NOMO-1 treated with dmso at 0.1 percent for 144 hours (cell line): ENCODE data around the gene PCDHGA3.
"Not testable (repeated sequence)": the region's sequence is repeated elsewhere in the genome, so short reads cannot be mapped to it uniquely, and the experiment has no call there.

Experiments used
- DNase-seq: peaks from one replicate; lab custom pipeline; 2025; ENCODE audit not compliant: unreplicated experiment; lab: John Stamatoyannopoulos, UW

The PCDHGA3 gene

DNA sequence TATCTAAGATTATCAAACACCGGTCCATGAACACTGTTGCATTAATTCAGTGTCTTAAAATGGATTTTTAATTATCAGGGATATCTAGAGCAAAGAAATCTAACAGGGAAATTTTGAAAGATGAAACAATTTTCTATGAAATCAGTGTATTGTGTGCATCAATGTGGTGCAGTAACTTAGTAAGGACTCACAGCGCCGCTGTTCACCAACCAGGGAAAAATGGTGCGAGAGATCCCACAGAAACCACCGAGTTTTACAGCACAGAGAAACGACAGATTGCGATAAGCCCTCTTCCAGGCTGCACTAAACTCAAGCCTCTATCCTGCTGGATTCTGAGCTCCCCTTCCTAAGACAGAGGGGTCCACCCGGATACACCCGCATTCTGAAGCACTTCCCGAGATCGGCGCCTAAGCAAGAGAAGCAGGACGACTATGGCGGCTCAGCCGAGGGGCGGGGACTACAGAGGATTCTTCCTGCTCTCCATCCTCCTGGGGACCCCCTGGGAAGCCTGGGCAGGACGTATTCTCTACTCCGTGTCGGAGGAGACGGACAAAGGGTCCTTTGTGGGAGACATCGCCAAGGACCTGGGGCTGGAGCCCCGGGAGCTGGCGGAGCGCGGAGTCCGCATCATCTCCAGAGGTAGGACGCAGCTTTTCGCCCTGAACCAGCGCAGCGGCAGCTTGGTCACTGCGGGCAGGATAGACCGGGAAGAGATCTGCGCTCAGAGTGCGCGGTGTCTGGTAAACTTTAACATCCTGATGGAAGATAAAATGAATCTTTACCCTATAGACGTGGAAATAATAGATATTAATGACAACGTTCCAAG, 39.1 kb downstream of the PCDHGA3 start, which contains the start of gene PCDHGA7:
TSS of gene PCDHGA7 (plus strand) at position 274 of the 826 bp plus-strand sequence. CDS start at position 432, 158 bp downstream.
- no peak for DNase-seq

DNA sequence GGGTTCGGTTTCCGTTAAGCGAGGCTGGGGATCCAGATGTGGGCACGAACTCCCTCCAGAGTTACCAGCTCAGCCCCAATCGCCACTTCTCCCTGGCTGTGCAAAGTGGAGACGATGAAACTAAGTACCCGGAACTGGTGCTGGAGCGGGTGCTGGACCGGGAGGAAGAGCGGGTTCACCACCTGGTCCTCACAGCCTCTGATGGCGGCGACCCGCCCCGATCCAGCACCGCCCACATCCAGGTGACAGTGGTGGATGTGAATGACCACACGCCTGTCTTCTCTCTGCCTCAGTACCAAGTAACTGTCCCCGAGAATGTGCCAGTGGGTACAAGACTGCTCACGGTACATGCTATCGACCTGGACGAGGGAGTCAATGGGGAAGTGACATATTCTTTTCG, 39.7 kb downstream of the PCDHGA3 start:
- DNase-seq: no peak

GRCh38 chr5:141384471-141385267, 41.0 kb downstream of the PCDHGA3 start:
- no peak for DNase-seq

DNA sequence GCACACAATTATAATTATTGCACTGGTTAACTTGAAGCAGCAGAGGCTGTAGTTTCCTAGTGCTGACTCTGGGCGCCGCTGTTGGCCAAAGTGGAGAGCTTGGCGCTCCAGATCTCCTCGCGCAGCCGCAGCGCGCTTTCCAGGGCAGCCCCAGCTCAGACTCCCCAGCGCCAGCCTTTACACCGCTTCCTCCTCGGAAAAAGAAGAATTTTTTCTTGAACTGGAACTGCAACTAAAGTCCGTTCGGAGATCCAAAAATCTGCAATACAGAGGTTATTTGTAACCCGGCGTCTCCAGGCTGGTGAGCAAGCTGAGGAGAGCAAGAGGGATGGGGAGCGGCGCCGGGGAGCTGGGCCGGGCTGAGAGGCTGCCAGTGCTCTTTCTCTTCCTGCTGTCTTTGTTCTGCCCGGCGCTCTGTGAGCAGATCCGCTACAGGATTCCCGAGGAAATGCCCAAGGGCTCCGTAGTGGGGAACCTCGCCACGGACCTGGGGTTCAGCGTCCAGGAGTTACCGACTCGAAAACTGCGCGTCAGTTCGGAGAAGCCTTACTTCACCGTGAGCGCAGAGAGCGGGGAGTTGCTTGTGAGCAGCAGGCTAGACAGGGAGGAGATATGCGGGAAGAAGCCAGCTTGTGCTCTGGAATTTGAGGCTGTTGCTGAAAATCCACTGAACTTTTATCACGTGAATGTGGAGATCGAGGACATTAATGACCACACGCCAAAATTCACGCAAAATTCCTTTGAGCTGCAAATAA, 44.1 kb downstream of the PCDHGA3 start, which contains the start of gene PCDHGB4:
TSS of gene PCDHGB4 (plus strand) at position 142 of the 755 bp plus-strand sequence. CDS start at position 329, 187 bp downstream.
- not testable (repeated sequence) for DNase-seq

DNA sequence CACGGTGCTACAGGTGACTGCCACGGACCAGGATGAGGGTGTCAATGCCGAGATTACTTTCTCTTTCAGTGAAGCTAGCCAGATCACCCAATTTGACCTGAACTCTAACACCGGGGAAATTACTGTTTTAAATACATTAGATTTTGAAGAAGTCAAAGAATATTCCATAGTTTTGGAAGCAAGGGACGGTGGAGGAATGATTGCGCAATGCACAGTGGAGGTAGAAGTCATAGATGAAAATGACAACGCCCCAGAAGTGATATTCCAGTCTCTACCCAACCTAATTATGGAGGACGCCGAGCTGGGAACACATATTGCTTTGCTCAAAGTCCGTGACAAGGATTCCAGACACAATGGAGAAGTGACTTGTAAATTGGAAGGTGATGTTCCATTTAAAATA, 45.0 kb downstream of the PCDHGA3 start:
- no peak for DNase-seq

DNA sequence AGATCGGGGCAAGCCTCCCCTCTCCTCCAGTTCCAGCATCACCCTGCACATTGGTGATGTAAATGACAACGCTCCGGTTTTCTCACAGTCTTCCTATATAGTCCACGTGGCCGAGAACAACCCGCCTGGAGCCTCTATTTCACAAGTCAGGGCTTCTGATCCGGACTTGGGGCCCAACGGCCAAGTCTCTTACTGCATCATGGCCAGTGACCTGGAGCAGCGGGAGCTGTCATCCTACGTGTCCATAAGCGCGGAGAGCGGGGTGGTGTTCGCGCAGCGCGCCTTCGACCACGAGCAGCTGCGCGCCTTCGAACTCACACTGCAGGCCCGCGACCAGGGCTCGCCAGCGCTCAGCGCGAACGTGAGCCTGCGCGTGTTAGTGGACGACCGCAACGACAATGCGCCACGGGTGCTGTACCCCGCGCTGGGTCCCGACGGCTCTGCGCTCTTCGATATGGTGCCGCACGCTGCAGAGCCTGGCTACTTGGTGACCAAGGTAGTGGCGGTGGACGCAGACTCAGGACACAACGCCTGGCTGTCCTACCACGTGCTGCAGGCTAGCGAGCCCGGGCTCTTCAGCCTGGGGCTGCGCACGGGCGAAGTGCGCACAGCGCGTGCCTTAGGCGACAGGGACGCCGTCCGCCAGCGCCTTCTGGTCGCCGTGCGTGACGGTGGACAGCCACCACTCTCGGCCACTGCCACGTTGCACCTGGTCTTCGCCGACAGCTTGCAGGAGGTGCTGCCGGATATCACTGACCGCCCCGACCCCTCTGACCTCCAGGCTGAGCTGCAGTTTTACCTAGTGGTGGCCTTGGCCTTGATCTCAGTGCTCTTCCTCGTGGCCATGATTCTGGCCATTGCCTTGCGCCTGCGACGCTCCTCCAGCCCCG, 45.8 kb downstream of the PCDHGA3 start:
- DNase-seq: no peak

GRCh38 chr5:141392429-141393198, 49.0 kb downstream of the PCDHGA3 start, which contains the start of gene PCDHGA8:
Gene PCDHGA8, plus strand, starts transcription at chr5:141392633. Its CDS starts 181 bp downstream, at chr5:141392814.
- no peak for DNase-seq

GRCh38 chr5:141393267-141393666, 49.6 kb downstream of the PCDHGA3 start:
- DNase-seq: no peak

GRCh38 chr5:141394401-141395187, 51.0 kb downstream of the PCDHGA3 start:
- DNase-seq: not testable (repeated sequence)
